ENCODE measurements around the gene EHMT2.

GRCh38 chr6:31878726-31879125 is 18.8 kb downstream of the EHMT2 start, which contains the start of gene SLC44A4:
- TF ChIP-seq CTCF (IDR thresholded peaks at IDR 0.05): no peak
- TF ChIP-seq POLR2A (IDR thresholded peaks at IDR 0.05): peak in 1 of 2 donors; percentile 23
